Ascending aorta (tissue), 2 donors: ENCODE measurements around the gene UQCRHL. TPM values are rescaled to one million over a fixed set of nuclear protein-coding genes. Genes with fewer than 3 reads are reported as not detected.
A peak's percentile ranks its signal among the peaks of the same experiment; 100 is the strongest.
"Not testable (repeated sequence)": the region's sequence is repeated elsewhere in the genome, so short reads cannot be mapped to it uniquely, and the experiment has no call there.

Experiments
- DNase-seq, 2 donors: peaks; one replicate each; pipeline ENCODE4 v3.0.0-alpha.2; 2019; ENCODE audit warnings: low spot score in 2 of 2
- H3K27ac ChIP-seq, 2 donors: fragments of 200-600 bp; sonication (generic); one replicate each; pipeline ENCODE4 v1.5.1; 2016 to 2017; ENCODE audit warnings: mild to moderate bottlenecking in 1 of 2
- H3K27me3 ChIP-seq: fragments of 200-600 bp; sonication (generic); one replicate; pipeline ENCODE4 v1.5.1; 2017
- H3K36me3 ChIP-seq, 2 donors: fragments of 200-600 bp; sonication (generic); one replicate each; pipeline ENCODE4 v1.5.1; 2016
- H3K4me1 ChIP-seq, 2 donors: fragments of 200-600 bp; sonication (generic); one replicate each; pipeline ENCODE4 v1.5.1; 2016 to 2017; ENCODE audit warnings: mild to moderate bottlenecking in 1 of 2
- H3K4me3 ChIP-seq, 2 donors: fragments of 200-600 bp; sonication (generic); one replicate each; pipeline ENCODE4 v1.5.1; 2016 to 2017; ENCODE audit warnings: mild to moderate bottlenecking in 1 of 2
- H3K9me3 ChIP-seq, 2 donors: fragments of 200-600 bp; sonication (generic); one replicate each; pipeline ENCODE4 v1.5.1; 2016
- CTCF ChIP-seq, 3 experiments: fragments of 200-600 bp in 2 of 3; fragments of 450-650 bp in 1 of 3; sonication (generic) in 2 of 3; IDR thresholded peaks; one replicate each; pipeline ENCODE4 v1.5.1; 2016 to 2019; ENCODE audit warnings: antibody characterized with exemption in 3 of 3, mild to moderate bottlenecking in 1 of 3, moderate library complexity in 1 of 3
- intact Hi-C: fragments of 100-400 bp; cut with DNase I; formaldehyde crosslinking; loops from one replicate; pipeline ENCODE4 v1.15.1; 2023
- total RNA-seq: library from RNA; depleted of rRNA; stranded (reverse); fragments of >200 nt; gene quantifications from one replicate; pipeline ENCODE4 v1.1.0, GENCODE V29; 2016

Gene UQCRHL
- total RNA-seq, 1 donor from 2014 or later: not detected

DNA sequence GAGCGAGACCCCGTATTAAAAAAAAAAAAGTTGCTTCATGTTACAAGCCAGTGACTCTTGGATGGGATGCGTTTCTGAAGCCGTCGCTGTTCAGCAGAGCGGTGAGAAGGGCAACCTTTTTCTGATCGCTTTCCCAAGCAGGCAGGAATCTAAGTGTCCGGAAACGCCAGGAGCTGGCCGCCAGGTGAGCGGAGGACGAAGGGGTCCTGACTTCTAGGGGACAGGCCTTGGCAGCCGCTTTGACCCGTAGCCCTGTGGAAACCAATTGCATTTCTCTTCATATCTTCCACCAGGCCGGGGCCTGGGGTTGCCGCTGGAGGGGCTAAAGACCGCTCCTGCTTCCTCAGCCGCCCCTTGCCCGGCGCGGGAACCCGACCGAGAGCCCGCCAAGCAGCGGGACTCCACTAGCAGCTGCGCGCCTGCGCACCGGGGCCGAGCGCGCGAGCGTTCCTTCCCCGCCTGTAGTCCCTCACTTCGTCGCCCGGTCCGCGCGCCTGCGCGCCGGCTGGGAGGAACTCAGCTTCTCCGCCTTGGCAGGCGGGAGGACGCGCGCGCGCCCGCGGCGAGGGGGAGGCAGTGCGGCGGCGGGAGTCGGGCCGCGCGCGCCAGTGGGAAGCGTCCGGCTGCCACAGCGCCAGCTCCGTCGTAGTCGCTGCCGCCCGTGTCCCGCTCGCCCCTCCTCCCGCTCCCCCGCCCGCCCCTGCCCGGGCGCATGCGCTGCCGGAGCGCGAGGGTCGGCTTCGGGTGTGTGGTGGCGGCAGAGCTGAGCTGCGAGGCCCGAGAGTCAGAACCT is 39.8 kb upstream of the UQCRHL start, which contains the start of gene SPEN:
TSS of gene SPEN (plus strand) at position 608 of the 793 bp plus-strand sequence. CDS start 361 bp downstream, outside the sequence.
- no peaks in the 10 kb centered on the region for H3K9me3 ChIP-seq

DNA sequence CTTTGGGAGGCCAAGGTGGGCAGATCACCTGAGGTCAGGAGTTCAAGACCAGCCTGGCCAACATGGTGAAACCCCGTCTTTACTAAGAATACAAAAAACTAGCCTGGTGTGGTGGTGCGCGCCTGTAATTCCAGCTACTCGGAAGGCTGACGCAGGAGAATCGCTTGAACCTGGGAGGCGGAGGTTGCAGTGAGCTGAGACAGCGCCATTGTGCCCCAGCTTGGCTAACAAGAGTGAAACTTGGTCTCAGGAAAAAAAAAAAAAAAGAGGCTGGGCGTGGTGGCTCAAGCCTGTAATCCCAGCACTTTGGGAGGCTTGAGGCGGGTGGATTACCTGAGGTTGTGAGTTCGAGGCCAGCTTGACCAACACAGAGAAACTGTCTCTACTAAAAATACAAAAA is 38.6 kb upstream of the UQCRHL start:
- peak in 1 of 2 donors; percentile 53 for DNase-seq
- H3K36me3 ChIP-seq, H3K27ac ChIP-seq, H3K27me3 ChIP-seq, H3K9me3 ChIP-seq, H3K4me3 ChIP-seq: not testable (repeated sequence)
- intact Hi-C loops: loop anchor here (5.0 kb wide), 1 partner anchor 49 kb away; no protein-coding TSS in a partner anchor
- peaks cover 3 to 36% of the 10 kb centered on the region in 2 donors for H3K4me1 ChIP-seq

More for the DNA sequence above, 39.8 kb upstream of the UQCRHL start, which contains the start of gene SPEN:
- no peaks in the 10 kb centered on the region for H3K36me3 ChIP-seq
- H3K4me1 ChIP-seq: peaks cover 7 to 38% of the 10 kb centered on the region in 2 donors
- peak; percentile 93 to 99 for DNase-seq
- peak within 1 kb of the TSS; percentile 98 to 100 for H3K4me3 ChIP-seq
- peak within 1 kb of the TSS; percentile 96 to 99 for H3K27ac ChIP-seq
- intact Hi-C loops: loop anchor here (1.0 to 5.0 kb wide), 2 partner anchors 11 to 50 kb away; no protein-coding TSS in a partner anchor
- H3K27me3 ChIP-seq: no peaks in the 10 kb centered on the region
- TF ChIP-seq CTCF (IDR thresholded peaks at IDR 0.05): no peak

- no peak overlapping the region for H3K27ac ChIP-seq
- H3K4me3 ChIP-seq: no peak overlapping the region
- no peaks in the 10 kb centered on the region for H3K9me3 ChIP-seq
- no peaks in the 10 kb centered on the region for H3K27me3 ChIP-seq
- DNase-seq: no peak
- peaks cover 3 to 31% of the 10 kb centered on the region in 2 donors for H3K4me1 ChIP-seq
- intact Hi-C loops: no loop called here
- TF ChIP-seq CTCF (IDR thresholded peaks at IDR 0.05): no peak
- no peaks in the 10 kb centered on the region for H3K36me3 ChIP-seq
These were observed 36.5 kb upstream of the UQCRHL start for GRCh38 chr1:15843826-15844572.

GRCh38 chr1:15838721-15839120 is 31.3 kb upstream of the UQCRHL start:
- Histone ChIP-seq H3K27me3 (no peaks in the 10 kb centered on the region), H3K9me3 (no peaks in the 10 kb centered on the region), H3K4me1 (peaks cover 0 to 17% of the 10 kb centered on the region in 2 donors), H3K4me3 (no peak overlapping the region), H3K36me3 (no peaks in the 10 kb centered on the region), H3K27ac (no peak overlapping the region)
- no peak for TF ChIP-seq CTCF (IDR thresholded peaks at IDR 0.05)
- DNase-seq: no peak
- intact Hi-C loops: no loop called here

GRCh38 chr1:15837931-15838330 is 30.5 kb upstream of the UQCRHL start:
- Histone ChIP-seq H3K9me3 (no peaks in the 10 kb centered on the region), H3K27ac (no peak overlapping the region), H3K4me1 (peaks cover 0 to 18% of the 10 kb centered on the region in 2 donors), H3K27me3 (no peaks in the 10 kb centered on the region), H3K36me3 (no peaks in the 10 kb centered on the region), H3K4me3 (no peak overlapping the region)
- intact Hi-C loops: no loop called here
- no peak for TF ChIP-seq CTCF (IDR thresholded peaks at IDR 0.05)
- no peak for DNase-seq
